ENCODE data around the gene SLC2A6.

DNA sequence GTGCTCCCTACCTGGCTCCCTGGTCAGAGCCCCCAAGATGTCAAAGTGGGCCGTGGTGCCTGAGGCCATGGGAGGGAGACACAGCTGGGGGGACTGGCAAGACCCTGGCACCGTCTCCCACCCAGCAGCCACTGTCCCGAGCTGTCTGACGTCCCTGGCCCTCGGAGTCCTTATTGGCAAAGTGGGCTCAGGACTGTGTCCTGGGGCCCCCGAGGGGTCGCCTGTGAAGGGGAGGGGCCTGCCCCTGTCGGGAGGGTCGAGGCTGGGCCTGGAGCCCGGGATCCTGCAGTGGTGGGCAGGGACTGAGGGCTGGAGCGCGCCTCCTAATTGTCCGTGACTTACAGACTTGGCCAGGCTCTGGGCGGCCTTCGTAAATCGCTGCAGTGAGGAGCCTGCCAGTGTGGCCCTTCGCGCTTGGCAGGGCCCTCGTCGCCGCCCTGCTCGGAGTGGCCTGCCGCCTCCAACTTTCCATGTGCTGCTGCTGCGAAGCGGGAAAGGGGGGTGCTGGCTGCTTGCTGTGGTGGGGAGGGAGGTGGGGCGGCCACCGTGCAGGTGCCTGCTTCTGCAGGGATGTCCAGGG is 32.1 kb upstream of the SLC2A6 start:
- TF ChIP-seq, protein P1, sequence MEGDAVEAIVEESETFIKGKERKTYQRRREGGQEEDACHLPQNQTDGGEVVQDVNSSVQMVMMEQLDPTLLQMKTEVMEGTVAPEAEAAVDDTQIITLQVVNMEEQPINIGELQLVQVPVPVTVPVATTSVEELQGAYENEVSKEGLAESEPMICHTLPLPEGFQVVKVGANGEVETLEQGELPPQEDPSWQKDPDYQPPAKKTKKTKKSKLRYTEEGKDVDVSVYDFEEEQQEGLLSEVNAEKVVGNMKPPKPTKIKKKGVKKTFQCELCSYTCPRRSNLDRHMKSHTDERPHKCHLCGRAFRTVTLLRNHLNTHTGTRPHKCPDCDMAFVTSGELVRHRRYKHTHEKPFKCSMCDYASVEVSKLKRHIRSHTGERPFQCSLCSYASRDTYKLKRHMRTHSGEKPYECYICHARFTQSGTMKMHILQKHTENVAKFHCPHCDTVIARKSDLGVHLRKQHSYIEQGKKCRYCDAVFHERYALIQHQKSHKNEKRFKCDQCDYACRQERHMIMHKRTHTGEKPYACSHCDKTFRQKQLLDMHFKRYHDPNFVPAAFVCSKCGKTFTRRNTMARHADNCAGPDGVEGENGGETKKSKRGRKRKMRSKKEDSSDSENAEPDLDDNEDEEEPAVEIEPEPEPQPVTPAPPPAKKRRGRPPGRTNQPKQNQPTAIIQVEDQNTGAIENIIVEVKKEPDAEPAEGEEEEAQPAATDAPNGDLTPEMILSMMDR (IDR thresholded peaks at IDR 0.05) = no peak
- TF ChIP-seq EP300 (IDR thresholded peaks at IDR 0.05; ENCODE audit: low read depth) (no peak), POLR2AphosphoS5 (IDR thresholded peaks at IDR 0.05) (no peak)
